NCI-H1694 (cell line): ENCODE data around the gene WIPF3.

Source experiments
- DNase-seq: peaks from one replicate; lab custom pipeline; 2025; lab: John Stamatoyannopoulos, UW

The WIPF3 gene

DNA sequence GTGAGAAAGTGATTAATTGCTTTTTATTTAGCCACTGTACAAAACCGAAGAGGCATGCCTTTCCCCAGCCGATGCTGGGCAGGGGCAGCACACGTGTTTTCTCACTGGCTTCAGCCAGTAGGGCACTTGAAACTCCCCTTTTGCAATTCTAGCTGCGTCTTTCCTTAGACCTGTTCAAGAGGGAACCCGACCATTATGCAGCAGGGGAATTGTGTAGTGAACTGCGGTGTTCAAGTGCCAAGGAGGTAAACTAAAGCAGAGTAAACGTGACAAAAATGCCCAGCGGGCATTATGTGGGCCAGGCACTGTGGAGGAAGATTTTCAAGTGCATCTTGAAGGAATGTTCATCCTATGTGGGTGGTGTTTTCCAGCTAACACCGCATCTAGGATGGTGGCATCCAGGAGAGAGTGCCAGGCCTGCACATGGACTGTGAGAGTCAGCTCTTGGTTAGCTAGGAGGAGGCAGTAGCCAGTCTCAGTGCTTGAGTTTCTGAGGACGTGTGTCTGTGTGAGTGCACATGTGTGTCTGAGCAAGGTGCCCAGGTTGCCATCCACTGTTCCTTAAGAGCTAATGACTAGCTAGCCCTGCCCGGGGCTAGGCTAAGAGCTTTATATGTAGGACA lies 3.3 kb downstream of the WIPF3 start:
- no peak for DNase-seq

GRCh38 chr7:29810297-29810696 lies 4.0 kb downstream of the WIPF3 start:
- no peak for DNase-seq

DNA sequence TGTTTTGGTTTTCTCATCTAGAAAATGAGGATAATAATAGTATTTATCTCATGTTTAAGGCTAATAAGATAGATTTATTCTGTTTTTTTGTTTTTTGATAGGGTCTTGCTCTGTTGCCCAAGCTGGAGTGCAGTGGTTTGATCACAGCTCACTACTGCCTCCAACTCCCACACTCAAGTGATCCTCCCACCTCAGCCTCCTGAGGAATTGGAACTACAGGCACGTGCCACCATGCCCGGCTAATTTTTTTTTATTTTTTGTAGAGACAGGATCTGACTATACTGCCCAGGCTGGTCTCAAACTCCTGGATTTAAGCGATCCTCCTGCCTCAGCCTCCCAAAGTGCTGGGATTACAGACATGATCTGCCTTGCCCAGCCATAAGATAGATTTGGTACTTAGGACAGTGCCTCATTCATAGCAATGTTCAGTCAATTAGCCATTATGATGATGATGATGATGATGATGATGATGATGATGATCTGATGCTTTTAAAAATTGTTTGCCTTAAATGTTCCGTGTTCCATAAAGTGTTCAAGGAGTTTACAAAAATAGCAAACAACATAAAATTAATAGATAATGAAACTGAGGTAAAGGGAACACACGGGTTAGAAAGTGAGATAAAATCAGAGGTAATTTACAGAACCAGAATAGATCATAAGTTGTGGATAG lies 4.6 kb downstream of the WIPF3 start:
- no peak for DNase-seq

DNA sequence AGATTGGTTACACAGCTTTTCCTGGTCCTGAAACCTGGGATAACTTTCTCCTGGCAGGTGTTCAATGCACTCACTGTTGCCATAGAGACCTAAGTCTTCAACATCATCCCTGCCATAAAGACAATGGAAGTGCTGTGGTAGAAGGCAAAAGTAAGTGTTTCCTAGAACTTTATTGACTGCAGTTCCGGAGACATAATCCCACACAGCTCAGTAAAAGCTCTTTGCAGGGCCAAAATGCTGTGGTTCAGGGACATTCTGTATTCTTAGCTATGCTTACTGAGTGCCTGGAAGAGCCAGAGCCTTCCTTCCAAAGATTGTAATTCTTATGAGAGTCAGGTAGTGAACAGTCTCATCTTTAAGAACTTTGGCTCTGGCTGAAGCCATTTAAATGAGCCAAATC lies 5.3 kb downstream of the WIPF3 start:
- no peak for DNase-seq

GRCh38 chr7:29812185-29812876 lies 6.0 kb downstream of the WIPF3 start:
- no peak for DNase-seq

GRCh38 chr7:29815181-29816105 lies 9.1 kb downstream of the WIPF3 start:
- DNase-seq: no peak

GRCh38 chr7:29818308-29818707 lies 12.0 kb downstream of the WIPF3 start:
- DNase-seq: no peak

DNA sequence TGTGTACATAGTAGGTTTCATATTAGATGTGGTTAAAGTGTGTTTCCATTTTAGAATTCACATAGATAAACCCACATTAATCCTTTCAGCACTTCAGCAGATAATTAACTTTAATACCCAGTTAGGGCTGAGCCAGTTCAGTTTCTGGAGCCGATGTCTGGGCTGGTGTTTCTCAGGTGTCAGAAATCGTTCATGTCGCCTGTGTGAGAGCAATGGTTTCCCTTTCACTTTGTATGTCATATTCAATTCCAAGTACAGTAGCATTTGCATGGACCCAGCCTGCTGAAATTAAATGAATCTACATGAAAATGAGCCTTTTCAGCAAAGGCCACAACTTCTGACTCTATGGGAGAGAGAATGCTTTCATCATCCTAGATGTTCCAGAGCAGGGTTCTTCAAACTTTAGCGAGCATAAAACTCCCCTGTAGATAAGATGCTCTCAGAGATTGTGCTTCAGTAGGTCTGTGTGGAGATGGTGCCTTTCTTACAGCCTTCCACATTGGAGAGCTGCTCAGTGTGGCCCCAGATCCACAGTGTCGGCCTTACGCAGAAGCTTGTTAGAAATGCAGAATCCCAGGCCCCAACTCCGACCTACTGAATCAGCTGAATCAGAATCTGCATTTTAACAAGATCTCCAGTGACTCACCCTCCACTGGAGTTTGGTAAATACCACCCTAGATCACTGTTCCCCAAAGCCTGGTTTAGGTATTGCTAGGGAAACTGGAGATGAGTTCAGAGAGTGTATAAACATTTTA lies 19.6 kb downstream of the WIPF3 start:
- DNase-seq: no peak

- no peak for DNase-seq
These were observed 20.2 kb downstream of the WIPF3 start for GRCh38 chr7:29826530-29826822.

- no peak for DNase-seq
These were observed 20.6 kb downstream of the WIPF3 start for GRCh38 chr7:29826904-29827303.

DNA sequence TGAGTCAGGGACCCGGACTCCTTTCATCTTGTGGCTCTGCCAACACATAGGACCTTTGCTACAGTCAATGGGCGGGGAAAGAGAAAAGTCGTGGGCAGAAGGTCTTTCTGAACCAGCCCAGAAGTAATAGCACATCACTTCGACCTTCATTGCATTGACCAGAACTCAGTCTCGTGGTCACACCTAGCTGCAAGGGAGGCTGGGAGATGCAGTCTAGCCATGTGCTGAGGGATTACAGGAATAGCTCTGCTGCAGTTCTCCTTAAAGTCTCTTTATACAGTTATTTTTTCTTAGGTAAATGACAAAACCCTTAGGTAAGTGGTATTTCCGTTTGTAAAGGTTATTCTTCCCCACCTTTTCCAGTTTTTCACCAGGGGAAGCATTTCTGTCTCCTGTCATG lies 25.4 kb downstream of the WIPF3 start:
- no peak for DNase-seq

DNA sequence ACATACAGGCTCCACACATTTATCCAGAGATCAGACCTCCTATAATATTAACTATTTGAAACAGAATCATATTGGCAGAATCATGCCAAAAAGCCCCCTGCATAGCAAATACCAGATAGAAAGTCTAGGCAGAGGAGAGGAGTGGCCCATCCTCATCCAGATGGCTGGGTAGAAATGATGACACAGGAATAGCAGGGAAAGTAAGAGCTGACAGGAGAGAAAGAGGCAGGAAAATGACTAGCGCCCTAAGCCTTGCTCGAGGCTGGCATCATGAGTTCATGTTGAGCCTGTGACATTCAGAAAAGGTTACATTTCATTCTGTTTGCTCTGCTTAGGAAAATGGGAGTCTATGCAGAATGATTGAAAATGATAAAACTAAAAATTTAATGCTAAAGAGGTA lies 27.6 kb downstream of the WIPF3 start:
- DNase-seq: no peak

- no peak for DNase-seq
These were observed 29.4 kb downstream of the WIPF3 start for GRCh38 chr7:29835718-29836117.

DNA sequence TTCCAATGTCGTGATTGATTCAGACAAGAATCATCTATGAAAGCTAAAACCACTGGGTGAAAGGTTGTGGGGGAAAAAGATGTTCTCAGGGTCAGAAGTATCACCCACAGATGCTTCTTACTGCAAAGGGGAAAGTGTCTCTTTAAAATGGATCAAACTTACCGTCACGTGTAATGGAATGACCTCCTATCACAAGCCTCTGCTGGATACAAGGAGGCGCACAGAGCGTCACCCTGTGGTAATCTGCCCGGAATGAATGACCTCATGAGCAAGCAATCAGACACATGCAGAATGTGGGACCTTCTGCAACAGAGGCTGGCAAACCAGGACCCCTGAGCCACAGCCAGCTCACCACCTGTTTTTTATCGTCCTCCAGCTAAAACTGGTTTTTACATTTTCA lies 33.0 kb downstream of the WIPF3 start:
- DNase-seq: no peak

DNA sequence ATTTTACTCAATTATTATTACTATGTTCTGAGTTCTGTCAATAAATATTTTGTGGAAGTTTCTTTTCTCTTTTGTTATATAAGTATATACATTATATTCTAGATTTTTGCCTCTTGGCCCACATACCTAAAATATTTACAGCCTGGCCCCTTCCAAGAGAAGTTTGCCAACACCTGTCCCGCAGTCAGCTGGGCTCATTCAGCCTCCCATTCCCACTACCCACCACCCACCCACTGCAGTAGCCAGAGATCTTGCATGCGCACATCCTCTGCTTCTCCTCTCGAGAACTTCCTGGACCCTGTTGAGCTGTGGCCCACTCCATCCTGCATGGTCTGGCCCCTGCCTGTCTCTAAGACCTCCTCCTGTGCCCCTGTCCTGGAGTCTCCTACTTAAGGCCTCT lies 33.6 kb downstream of the WIPF3 start:
- no peak for DNase-seq

- DNase-seq: no peak
These were observed 34.4 kb downstream of the WIPF3 start for GRCh38 chr7:29840701-29841100.

GRCh38 chr7:29841926-29842701 lies 35.8 kb downstream of the WIPF3 start:
- DNase-seq: no peak

DNA sequence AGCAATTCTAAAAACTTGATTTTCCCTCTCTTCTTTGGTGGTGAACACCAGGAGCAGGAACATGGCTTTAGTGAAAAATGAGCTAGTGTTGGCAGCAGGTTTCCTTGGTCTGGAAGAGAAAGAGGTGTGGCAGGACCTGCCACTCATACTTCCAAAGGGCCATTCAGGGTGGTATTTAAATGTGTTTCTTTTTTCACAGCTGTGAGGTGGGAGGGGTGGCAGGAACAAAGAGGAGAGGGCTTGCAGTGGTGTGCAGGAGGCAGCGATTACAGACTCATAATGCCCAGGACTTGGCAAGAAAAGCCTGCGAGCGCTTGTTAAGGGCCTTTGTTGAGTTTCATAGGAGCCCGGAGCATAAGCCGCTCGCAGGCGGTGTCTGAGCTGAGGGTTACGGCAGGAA lies 36.8 kb downstream of the WIPF3 start:
- DNase-seq: no peak

DNA sequence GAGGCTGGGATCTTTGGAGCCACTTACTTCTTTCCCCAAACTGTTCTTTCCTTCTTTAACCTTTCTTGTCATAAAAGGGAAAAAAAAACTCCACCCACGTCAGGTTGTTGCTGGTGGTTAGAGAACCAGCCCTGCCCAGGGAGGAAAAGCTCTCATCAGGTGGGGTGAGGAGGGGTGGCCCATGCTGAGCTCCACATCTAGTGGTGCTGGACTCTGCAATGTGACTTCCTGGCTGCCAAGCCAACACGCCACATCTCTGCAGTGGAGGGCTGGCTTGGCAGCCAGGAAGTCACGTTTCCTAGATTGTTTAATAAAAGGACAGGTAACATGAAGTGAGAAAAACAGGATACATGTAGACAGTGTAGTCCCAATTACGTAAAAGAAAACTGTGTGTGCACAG lies 37.4 kb downstream of the WIPF3 start:
- DNase-seq: no peak

DNA sequence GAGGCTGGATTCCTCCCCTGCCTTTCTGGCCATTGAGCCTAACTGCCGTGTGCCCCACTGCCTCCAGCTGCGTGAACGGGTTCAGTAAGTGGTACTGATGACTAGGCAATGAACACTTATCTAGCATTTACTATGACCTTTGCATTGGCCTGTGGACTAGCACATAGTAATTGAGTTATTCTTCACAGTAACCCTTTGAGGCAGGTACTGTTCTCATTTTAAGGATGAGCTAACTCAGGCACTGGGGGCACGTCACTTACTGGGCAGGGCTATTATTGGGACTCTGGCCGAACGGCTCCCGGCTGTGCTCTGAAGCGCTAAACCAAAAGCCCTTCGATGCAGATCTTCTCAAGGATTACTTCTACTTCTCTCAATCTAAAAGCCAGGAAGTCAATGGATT lies 38.3 kb downstream of the WIPF3 start:
- no peak for DNase-seq

- DNase-seq: no peak
These were observed 41.2 kb downstream of the WIPF3 start for GRCh38 chr7:29847496-29847895.
